K562 (cell line): ENCODE measurements around the gene INPP5D. TPM values are rescaled to one million over a fixed set of nuclear protein-coding genes. Genes with fewer than 3 reads are reported as not detected.

ENCODE experiments used
- ILF3 ChIP-seq: fragments of 450-650 bp; IDR thresholded peaks from 2 replicates; pipeline ENCODE4 v1.6.1; 2018; ENCODE audit warnings: antibody characterized with exemption, mild to moderate bottlenecking, moderate library complexity, borderline replicate concordance
- ZNF318 ChIP-seq, 2 experiments: fragments of 450-650 bp; IDR thresholded peaks; 2 replicates each; pipeline ENCODE4 v1.6.1; 2016; ENCODE audit warnings: mild to moderate bottlenecking in 2 of 2, borderline replicate concordance in 1 of 2, low read depth in 1 of 2, moderate library complexity in 1 of 2
- polyA plus RNA-seq, 8 experiments: library from polyadenylated mRNA; depleted of rRNA in 4 of 8; stranded (reverse) in 5 of 8; unstranded in 3 of 8; fragments of >200 nt; fragmentation: Nextera tagmentation in 2 of 8; fragmentation: Illumina TruSeq in 1 of 8; extraction: Ambion mirVana in 2 of 8; extraction: Trizol in 1 of 8; gene quantifications; 2 replicates each; pipeline versions ENCODE4 v1.2.1 to v1.2.3, GENCODE V29; 2011 to 2014; ENCODE audit warnings: inconsistent platforms in 1 of 8, missing spikeins in 1 of 8
- total RNA-seq, 7 experiments: library from RNA; depleted of rRNA in 6 of 7; stranded (reverse); fragments of >200 nt in 6 of 7; fragmentation: Illumina TruSeq in 2 of 7; extraction: Trizol in 2 of 7; gene quantifications; 2 replicates each; pipeline versions ENCODE4 v1.2.1 to v1.2.3, GENCODE V29; 2011 to 2021; ENCODE audit warnings: low replicate concordance in 1 of 7

INPP5D gene
- total and polyA plus RNA-seq, 9 of the 15 experiments (the other 6 are each of a cell fraction or from before 2014, with no cell fraction given): 0.55 to 6.2 (median 2.2) TPM

- TF ChIP-seq ZNF318 (IDR thresholded peaks at IDR 0.05; ENCODE audit: borderline replicate concordance in 1 of 2, low read depth in 1 of 2) (no peak), ILF3 (no peak)
These were observed 2.3 kb downstream of the INPP5D start (continued) for GRCh38 chr2:233062451-233062850.
